Measurements from ENCODE around the gene SYT7.
"Not testable (repeated sequence)": the region's sequence is repeated elsewhere in the genome, so short reads cannot be mapped to it uniquely, and the experiment has no call there.

SYT7 gene, protein sequence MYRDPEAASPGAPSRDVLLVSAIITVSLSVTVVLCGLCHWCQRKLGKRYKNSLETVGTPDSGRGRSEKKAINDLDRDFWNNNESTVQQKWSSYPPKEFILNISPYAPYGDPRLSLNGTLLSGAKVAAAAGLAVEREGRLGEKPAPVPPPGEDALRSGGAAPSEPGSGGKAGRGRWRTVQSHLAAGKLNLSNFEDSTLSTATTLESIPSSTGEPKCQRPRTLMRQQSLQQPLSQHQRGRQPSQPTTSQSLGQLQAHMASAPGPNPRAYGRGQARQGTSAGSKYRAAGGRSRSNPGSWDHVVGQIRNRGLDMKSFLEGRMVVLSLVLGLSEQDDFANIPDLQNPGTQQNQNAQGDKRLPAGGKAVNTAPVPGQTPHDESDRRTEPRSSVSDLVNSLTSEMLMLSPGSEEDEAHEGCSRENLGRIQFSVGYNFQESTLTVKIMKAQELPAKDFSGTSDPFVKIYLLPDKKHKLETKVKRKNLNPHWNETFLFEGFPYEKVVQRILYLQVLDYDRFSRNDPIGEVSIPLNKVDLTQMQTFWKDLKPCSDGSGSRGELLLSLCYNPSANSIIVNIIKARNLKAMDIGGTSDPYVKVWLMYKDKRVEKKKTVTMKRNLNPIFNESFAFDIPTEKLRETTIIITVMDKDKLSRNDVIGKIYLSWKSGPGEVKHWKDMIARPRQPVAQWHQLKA

DNA sequence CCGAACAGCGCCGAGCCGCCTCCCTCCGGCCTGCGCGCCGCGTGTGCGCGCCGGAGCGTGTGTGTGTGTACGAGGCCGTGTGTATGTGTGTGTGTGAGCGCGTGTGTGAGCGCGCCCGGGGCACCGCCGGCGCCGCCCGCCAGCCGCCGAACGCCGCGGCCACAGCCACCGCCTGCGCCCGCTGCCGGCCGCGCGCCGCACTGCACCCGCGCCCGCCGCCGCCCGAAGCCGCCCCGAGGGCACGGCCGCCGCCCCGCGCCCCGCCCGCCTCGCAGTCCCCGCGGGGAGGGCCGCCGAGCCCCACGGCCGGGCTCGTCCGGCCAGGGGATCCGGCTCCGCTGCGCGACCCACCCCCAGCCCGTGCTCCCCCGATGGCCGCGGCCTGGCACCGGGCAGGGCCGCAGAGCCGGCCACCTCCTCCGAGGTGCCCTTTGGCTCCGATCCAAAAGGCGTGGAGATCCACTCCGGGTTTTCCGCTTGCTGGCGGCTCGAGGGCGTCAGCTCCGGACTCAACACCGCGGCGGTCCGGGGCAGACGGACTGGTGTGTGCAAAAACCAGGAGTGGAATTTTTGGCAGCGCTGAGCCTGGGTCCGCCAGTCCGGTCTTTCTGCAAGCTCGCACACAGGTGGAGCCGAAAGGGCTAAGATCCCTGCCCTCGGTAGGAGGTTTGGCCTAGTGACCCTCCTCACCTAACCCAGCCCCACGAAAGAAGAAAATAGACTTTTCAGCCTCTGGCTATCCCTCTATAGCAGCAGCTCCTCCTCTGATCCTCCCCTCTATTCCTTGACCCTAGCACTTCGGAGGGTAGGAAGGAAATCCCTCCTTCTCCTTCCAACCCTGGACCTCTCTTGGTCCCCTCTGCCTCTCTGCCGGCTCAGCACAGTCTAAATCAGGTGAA is at the start of gene SYT7:
SYT7 (minus strand) TSS at position 47 of the 899 bp plus-strand sequence. CDS start 256 bp downstream, outside the sequence.
- peak; percentile 92 for DNase-seq

DNA sequence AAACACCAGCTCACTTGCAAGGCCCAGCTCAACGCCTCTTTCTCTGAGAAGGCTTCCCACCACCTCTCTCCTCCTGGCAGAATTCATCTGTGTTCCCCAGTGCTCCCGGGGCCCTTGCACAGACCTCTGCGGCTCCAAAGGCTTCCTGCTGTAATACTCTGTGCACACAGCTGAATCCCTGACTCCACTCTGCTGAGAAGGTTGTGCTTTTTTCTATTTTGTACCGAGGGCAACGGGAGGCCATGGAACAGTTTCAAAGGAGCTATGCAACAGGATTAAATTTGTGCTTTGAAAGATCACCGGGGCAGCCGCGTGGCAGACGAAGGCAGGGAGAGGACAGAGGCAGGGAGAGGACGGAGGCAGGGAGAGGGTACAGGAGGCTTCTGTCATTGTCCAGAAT is 49.2 kb upstream of the SYT7 start:
- DNase-seq: no peak

DNA sequence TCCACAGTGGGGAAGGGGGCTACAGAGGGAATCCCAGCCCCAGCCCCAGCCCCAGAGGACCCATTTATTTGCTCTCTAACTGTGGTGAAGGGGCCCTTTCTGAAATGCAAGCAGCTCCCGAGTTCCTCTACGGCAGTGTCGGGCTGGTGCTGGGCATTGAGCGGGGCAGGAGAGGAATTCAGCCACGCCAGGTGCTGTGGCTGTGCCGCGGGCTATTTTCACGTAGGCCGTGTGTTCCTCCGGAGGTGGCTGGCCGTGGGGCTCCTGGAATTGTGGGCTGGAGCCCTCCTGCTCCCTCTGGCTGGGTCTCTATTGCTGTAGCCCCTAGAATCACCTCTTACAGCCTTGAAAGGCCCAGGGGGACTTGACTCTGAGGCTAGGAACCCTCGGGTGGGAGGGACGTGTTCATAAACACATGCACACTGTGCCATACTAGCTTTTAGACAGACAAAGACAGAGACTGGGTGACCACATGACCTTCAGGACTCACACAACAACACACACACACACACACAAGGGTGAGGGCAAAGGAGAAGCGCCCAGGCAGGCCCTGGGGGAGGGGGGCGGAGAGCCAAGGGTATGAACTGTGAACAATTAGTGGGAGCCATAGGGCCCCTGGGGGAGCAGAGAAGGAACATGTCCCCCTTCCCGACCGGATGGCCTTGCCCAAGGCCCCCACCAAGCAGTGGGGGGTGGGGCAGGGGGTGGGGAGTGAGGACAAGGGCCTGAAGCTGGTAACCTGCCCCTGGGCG is 48.4 kb upstream of the SYT7 start:
- no peak for DNase-seq

DNA sequence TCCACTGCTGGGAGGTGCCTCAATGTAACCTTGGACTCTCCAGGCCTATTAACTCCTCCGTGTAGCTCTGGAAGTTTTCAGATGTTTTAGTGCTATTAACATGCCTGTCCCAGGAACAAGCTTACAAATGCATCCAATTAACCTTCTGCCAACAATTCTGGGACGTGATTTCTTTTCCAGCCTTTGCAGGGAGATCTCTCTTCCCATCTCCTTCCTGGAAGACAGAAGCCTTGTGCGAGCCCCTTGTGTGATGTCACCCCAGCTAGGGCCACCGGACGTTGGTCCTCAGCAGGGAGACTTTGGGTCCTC is 47.7 kb upstream of the SYT7 start:
- DNase-seq: no peak

DNA sequence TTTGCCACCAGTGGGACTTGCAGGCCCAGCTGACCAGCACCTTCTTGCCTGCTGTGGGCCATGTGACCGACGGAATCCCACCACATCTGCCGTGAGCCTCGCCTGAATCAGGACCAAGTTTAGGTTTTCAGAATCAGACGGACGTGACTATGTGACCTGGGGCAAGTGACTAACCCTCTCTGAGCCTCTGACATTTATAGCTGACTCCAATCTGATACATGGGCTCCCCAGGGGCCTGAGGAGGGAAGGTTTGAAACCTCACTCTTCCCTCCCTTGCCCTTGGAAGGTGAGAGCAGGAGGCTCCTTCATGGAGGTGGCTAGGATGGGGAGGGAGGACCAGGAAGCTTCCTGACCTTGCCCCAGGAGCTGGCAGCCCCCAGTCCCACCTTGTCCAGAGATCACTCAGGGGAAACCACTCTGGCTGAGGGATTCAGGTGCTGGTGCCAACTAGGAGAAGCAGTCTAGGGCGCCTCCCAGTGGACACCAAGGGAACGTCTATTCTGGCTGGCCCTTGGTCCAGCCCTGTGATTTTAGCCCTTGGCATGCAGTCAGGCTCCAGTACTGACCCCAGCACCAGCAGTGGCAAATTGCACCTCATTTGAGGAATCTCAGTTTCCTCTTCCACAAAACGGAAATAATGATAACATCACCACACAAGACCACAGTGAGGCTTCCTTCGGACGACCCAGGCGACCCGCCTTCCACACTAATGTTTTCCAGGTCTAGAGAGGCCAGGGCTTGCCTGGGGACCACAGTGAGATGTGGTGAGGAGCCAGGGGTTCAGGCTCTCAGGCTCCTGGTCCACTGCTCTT is 47.2 kb upstream of the SYT7 start:
- peak; percentile 31 for DNase-seq

DNA sequence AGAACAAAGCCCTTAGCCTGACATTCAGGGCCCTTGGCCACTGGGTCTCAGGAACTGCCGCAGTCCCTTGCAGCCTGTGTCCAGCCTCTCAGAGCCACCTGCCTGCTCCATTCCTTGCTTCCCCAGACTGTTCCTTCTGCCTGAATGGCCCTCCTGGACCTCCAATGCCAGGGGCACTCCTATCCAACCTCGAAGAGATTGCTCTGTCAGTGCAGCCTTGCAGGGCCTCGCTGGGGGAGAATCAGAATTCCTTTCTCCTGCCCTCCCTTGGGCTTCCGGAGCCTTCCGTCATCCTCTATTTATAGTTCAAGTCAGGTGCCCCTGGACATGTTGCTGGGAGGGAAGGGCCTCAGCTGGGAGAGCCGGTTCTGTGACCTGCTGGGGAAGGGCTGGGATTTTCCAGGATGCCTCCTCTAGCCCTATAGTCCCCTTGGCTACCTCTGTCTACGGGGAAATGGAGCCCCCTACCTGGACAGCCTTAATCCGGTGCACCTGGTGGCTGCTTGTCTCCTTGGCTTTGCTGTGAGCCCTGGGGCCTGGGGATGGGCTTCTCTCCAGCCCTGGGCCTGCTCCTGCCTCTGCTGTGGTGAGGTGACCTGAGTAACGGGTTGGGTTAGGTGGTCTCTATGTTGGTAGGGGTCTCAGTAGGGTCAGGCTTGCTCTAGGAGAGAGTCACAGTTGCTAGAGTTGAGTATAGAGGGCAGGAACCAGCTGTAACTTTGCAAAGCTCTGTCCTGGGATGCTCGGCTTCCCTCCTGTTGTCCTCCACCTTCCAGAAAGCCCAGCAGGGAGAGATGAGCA is 45.9 kb upstream of the SYT7 start:
- DNase-seq: no peak

DNA sequence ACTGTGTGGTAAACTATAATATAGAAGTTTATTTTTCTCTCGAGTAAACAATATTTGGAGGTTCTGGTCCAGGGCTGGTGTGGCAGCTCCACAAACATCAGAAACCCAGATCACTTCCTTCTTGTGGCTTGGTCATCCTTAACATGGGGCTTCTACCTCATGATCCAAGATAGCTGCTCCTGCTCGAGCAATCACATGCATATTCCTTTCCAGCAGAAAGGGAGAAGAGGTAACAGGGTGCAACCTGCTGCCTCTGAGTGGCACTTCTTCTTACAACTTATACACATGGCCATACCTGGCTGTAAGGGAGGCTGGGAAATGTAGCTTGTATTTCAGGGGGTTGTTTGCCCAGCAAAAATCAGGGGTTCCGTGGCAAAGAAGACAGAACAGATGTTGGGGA is 44.6 kb upstream of the SYT7 start:
- DNase-seq: no peak

DNA sequence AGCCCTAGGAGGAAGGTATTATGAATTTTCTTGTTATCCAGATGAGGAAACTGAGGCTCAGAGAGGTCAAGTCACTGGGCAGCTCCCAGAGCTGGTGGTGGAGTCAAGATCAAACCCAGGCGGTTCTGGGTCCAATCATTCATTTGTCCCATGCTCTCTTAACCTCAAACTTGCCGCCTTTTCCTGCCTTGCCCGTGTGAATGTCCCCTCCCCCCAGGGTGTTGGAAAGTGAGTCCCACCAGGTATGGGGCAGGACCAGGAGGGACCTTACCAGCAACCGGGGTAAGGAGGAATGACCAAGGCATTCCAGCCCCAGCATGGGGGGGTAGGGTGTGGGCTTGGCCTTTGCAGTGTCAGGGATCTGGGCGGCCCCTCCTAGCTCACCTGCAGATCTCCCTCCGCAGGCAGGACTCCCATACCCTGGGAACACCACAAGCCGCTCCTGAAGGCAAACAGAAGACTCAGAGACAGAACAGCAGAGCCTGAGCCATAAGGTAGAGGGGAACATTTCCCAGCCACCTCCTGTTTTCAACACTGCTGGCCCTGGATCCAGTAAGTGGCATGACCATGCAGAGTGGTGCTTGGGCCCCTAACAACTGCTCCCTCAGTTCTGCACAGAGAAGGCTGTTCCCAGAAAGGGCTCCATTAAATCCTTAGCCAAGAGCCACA is 41.2 kb upstream of the SYT7 start:
- no peak for DNase-seq

DNA sequence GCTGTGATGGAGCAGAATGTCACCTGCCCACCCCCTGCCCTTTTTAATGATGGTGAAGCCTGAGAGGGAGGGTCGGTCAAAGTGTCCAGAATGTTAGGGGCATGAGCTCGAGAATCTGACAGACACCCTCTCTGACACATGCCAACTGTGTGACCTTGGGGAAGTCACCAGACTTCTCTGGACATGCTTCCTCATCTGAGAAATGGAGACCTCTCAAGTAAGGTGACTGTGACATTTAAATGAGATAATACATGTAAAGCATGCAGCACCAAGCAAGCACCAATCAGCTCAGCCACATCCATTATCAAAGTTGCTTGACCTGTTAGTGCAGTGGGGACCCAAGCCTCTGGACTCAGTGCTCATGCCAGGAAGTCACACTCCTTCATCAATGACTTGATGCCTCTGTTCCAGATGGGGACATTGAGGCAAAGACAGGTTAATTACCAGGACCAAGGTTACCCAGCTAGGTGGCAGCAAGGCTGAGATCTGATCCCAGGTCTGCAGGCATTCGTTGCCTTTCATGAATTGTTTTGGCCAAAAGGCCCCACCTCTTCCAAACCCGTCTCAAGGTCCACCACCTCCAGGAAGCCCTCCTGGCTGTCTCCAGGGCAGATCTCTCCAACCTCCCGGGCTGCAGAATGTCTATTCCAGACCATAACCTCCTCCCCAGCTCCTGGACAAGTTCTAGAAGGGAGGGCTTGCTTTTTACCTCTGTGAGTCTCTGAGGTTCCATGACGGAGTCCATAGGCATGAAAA is 38.8 kb upstream of the SYT7 start:
- DNase-seq: no peak

DNA sequence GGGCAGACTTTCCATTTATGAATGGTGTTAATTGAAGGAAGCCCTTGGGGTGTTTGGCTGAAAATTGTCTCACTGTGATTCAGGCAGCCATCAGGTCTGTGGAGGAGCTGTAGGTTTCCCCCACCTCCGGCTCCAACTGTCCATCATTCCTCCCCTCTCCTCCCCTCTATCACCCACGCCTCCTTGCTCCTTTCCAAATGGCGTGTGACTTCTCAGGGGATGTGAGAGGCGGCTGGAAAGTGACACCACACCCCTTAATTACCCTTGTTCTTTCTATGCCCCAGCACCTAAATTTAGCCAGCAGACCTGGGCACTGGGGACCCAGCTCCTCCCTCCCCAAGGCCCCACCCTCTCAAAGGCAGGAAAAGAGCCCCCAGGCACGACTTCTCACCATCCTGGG is 38.1 kb upstream of the SYT7 start:
- DNase-seq: no peak

DNA sequence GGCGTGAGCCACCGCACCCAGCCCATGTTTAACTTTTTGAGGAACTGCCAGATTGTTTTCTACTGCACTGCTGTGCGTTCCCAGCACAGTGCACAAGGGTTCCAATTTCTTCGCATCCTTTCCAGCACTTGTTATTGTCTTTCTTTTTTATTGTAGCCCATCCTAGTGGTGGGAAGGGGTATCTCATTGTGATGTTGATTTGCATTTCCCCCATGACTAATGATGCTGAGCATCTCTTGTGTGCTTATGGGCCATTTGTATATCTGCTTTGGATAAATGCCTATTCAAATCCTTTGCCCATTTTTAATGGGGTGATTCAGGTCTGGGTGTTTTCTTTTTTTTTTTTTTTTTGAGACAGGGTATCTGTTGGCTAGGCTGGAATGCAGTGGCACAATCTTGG is 36.6 kb upstream of the SYT7 start:
- no peak for DNase-seq

DNA sequence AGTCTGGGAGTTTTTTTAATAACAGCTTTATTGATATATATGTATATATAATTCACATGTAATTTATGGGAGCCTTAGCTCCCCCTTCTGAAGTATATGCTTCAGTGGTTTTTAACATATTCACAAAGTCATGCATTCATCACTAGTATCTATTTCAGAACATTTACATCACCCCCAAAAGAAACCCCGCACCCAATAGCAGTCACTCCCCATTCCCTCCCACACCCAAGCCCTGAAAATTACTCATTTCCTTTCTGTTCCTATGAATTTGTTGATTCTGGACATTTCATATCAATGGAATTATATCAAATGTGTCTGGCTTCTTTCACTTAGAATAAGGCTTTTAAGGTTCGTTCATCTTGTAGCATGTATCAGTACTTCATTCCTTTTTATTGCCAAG is 35.6 kb upstream of the SYT7 start:
- DNase-seq: no peak

DNA sequence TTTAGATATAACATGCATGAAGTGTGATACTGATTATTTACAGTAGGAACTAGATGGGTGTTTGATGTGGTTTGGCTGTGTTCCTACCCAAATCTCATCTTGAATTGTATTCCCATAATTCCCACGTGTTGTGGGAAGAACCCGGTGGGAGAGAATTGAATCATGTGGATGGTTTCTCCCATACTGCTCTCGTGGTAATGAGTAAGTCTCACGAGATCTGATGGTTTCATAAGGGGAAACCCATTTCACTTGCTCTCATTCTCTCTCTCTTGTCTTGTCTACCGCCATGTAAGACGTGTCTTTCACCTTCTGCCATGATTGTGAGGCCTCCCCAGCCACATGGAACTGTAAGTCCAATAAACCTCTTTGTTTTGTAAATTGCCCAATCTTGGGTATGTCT is 33.9 kb upstream of the SYT7 start:
- not testable (repeated sequence) for DNase-seq

DNA sequence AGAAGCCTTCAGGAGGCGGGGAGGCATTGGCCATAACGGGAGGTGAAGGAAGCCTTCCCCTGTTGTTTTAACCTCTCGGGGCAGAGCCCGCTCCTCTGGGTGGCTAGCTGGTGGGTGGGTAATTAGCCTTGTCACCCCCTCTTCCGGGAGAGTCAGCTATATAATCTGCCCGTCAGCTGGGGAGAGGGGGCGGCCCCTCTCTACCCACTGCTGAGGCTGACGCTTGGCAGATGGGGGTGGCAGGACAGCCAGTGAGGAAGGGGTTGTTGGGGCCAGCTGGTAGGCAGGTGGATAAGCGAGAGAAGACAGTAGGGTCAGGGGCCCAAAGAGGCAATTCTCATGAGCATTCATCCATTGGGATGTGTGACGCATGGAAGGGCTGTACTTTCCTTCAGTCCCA is 33.0 kb upstream of the SYT7 start:
- no peak for DNase-seq

DNA sequence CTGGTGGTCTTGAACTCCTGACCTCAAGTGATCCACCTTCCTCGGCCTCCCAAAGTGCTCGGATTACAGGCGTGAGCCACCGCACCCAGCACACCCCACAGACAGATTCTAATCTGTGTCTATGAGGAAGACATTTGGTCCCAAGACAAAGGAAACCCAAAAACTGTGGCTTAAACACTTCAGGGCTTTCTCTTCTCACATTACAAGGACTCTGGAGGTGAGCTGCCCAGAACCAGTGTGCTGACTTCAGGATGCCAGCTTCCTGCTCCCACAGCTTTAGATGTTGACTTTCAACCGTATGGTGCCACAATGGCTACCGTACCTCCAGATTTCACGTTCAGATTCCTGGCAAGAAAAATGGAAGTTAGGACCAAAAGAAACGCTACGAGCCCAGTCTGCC is 32.2 kb upstream of the SYT7 start:
- DNase-seq: no peak

DNA sequence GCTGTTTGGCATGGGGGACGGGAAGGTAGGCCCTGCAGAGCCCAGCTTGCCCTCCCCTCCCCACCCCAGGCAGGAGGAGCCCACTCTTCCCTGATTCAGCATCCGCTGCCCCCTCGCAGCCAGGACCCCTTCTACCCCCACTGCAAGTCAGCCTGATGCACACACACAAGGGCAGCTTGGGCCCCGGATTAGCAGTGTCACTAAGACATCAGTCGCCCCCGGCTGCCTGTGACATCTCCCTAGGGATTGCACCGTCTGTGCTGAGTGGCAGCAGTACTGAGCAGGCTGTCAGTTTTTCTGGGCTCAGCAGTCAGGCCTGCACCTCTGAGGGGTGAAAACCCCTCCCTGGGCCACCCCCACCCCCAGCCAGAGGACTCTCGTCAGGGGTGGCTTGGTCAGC is 30.4 kb upstream of the SYT7 start:
- DNase-seq: no peak

DNA sequence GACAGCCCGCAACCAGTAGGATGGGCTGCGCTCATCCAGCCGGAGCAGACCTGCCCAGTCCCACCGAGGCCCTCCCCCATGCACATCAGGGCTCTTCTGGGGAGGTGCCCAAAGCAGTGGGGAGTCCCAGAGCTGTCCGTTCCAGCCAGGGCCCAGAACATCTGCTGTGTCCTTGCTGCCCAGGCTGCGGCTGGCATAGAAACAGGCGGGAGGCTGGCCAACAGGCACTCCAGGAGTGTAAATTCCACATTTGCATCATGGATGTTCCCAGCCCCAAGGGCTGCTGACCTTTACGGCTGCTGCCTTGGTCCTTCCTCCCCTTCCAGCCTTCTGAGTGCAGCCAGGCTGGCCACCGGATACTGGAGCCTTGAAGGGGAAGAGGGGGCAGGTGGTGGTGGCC is 30.0 kb upstream of the SYT7 start:
- no peak for DNase-seq

DNA sequence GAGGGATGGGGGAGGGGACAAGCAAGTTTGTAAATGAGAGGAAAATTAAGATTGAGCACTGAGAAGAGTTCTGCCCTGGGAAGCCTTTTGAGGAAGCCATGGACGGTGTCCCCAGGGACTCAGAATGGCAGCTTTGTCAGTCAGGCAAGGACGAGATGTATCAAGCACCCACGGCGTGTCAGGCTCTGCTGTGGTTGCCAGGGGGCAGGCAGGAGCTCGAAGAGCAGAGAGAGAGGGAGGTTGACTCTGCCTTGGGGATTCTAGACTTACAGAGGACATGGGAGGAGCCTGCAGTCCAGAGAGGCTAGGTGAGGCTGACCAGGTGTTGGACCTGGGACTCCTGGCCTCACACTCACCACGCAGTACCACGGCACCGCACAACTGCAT is 29.1 kb upstream of the SYT7 start:
- peak; percentile 66 for DNase-seq

DNA sequence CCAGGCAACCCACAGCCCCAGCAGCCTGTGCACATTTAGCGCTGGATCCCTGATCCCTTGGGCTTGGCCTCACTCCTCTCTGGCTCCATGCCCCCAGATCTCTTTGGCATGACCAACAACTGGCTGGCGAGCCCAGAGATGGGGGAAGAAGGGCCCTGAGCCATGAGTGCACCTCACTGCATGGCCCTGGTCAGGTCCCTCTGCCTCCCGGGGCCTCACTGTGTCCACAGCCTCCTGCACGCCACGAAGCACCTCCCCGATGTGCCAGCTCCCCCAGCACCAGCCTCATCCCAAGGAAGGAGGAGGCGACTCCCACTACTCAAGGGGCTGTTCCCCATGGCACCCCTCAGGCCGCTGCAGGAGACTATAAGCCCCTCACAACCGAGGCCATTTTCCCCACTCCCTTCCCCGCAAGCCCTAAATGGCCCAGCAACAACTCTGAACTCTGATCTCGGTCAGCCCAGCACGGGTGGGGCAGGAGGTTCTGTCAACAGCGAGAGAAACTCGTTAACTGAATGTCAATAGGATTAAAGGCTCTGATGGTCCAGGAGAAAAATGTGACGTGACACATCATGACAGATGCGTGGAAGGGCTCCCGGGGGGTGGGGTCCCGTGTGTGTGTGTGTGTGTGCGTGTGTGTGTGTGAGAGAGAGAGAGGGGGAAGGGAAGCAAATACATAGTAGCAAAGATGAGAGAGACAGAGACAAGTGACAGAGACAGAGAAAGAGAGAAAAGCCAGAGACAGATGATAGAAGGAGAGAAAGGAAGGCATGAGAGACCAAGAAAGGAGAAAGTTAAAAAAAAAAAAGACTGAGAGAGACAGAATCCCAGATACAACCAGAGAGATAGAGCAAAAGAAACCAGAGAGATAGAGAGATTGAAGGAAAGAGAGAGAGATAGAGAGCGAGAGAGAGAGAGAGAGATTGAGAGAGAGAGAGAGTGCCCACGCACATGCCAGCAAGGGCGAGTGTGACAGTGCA is 28.4 kb upstream of the SYT7 start:
- no peak for DNase-seq

Data from DMS79 treated with DMSO at 0.1 percent for 48 hours (cell line).